NCI-H460 (cell line): Measurements from ENCODE around the gene ADAM23. TPM values are rescaled to one million over a fixed set of nuclear protein-coding genes. Genes with fewer than 3 reads are reported as not detected.

Source experiments
- DNase-seq: peaks from one replicate; pipeline ENCODE4 v3.0.0-alpha.2; 2016; ENCODE audit warnings: low read depth; ENCODE audit errors: extremely low read depth
- total RNA-seq: library from RNA; depleted of rRNA; stranded (reverse); fragments of >200 nt; shearing (Covaris generic); gene quantifications from 2 replicates; pipeline ENCODE4 v1.2.3, GENCODE V29; 2014

ADAM23 gene
- total RNA-seq, 1 experiment from 2014 or later, result 24.6 TPM

GRCh38 chr2:206488623-206489022 is 45.3 kb downstream of the ADAM23 start:
- no peak for DNase-seq

DNA sequence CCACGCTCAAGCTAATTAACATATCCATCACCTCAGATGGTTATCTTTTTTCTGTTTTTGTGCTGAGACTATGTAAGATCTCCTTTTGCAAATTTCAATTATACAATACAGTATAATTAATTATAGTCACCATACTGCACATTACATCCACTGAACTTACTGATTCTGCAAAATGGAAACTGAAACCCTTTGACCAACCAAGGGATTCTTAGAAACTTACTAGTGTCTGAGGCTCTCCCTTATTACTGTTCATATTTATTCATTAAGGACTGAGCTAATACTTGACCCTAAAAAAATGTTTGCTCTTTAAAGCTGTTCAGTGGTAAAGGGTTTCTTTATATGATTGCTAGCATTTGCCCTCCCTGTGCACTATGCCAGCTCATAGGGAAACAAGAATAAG is 50.7 kb downstream of the ADAM23 start:
- DNase-seq, result no peak

GRCh38 chr2:206502729-206503128 is 59.4 kb downstream of the ADAM23 start:
- no peak for DNase-seq

- no peak for DNase-seq
Measured at GRCh38 chr2:206511283-206511682, 68.0 kb downstream of the ADAM23 start.

DNA sequence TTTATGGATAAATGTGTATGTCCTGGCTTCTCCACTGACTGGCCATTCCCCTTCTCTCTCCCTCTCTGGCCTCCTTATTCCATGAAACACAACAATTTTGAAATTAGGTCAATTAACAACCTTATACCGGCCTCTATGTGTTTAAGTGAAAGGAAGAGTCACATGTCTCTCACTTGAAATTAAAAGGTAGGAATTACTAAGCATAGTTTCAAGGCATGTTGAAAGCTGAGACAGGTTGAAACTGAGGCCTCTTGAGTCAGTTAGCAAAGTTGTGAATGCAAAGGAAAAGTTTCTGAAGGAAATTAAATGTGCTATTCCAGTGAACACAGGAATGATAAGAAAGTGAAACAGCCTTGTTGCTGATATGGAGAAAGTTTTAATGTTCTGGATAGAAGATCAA is 69.7 kb downstream of the ADAM23 start:
- no peak for DNase-seq

DNA sequence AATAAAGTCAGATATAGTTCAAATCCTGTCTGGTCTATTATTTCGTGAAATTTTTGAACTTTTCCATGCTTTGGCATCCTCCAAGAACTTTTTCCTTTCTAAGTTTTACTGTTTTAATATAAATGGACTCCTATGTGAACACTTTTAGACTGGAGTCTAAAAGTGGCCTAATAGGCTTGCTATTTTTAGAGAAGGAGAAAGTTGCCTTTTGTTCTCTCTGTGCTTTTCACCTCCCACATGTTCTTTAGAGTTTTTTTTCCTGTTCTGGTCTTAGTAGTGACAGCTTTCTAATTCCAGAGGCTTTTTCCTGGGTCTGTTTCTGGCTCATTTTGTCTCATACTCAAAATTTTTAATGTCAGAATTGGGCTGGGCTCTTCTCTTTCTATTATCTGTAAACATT is 72.2 kb downstream of the ADAM23 start:
- no peak for DNase-seq

DNA sequence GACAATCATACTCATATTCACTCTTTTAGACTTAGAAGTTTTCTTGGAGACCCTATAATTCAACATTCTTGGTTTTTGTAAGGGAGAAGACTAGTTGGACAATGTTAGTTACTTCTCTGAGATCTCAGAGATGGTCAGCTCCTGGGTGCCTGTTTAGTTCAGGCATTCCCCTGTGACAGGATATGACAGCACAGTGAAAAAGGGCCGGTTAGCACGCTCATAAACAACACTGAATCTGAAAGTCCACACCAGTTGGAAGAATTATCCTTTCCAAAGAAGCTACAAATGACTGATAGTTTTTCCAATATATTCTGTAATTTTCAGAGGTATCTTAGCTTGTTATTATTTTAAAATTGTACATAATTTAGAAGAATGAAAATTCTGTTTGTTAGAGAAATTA is 75.7 kb downstream of the ADAM23 start:
- DNase-seq, result no peak

GRCh38 chr2:206520450-206520849 is 77.1 kb downstream of the ADAM23 start:
- no peak for DNase-seq

DNA sequence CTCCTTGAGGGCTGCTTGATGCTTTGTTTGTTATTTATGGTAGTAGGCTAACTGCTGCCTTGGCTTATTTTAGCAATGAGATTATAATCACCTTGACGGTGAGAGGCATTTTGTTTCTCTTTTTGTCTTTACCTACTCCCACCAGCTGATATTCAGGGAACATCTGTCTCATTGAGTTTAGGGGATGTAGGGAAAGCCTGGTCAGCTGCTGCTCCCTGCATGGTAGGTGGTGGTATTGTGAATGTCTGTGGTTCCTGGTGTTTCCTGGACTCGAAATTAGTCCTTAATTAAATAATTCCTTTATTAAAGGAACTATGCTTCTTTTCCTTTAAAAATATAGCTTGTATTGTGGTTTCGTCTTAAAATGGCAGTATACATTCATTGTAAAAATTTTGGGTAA is 77.8 kb downstream of the ADAM23 start:
- DNase-seq, result no peak

GRCh38 chr2:206521612-206522011 is 78.3 kb downstream of the ADAM23 start:
- no peak for DNase-seq

GRCh38 chr2:206526416-206526815 is 83.1 kb downstream of the ADAM23 start:
- no peak for DNase-seq

- no peak for DNase-seq
Measured at GRCh38 chr2:206527153-206527552, 83.8 kb downstream of the ADAM23 start.

- no peak for DNase-seq
Measured at GRCh38 chr2:206530727-206531126, 87.4 kb downstream of the ADAM23 start.

- DNase-seq, result peak; percentile 3
Measured at GRCh38 chr2:206531996-206532543, 88.7 kb downstream of the ADAM23 start.

- no peak for DNase-seq
Measured at GRCh38 chr2:206533977-206534376, 90.6 kb downstream of the ADAM23 start.

- DNase-seq, result no peak
Measured at GRCh38 chr2:206535260-206535986, 92.1 kb downstream of the ADAM23 start.

DNA sequence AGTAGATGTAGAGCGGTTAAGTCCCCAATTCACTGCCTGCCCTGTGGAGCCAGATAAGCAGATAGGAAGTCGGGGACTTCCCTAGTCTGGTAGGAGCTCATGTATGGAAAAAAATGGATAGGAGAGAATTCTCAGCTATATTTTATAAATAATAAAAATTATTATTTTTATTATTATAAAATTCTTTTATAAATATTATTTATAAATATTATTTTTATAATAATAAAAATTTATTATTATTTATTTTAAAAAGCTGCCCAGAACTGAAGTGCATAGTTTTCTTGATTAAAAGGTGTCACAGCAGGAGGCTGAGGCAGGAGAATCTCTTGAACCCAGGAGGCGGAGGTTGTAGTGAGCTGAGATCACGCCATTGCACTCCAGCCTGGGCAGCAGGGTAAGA is 97.4 kb downstream of the ADAM23 start:
- DNase-seq, result no peak

DNA sequence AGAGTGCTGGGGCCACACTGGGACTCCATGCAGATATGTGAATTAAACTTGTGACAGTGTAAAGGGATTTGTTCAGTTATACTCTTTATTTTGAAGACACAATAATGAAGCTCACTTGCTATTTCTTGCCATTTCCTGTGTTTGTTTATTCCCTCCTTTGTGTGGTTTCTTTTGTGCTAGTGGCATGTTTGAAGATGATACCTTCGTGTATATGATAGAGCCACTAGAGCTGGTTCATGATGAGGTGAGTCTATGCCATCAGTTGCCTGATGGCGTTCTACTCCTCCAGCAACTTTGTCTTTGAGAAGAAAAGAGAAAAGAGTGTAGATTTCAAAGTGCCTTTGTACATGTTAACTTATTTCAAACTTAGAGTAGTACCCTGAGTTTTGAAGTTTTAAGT is 99.7 kb downstream of the ADAM23 start:
- no peak for DNase-seq

DNA sequence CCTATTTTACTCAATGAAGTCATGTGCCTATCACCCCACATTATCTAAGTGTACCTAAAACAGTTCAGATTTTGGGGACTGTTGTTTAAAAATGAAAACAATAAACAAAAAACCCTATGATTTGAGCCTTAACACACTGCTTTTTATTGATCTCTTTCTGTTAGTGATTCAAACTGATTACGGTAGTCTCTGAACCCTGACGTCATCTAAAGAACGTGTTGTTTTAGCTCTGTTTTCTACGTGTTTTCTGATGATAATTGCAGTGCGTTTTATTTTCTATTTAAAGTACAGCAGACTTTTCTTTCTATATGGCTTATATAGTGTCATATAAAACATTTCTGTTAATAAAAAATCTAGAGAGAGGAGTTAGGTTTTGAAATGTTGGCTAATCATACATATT is 105.1 kb downstream of the ADAM23 start:
- no peak for DNase-seq

DNA sequence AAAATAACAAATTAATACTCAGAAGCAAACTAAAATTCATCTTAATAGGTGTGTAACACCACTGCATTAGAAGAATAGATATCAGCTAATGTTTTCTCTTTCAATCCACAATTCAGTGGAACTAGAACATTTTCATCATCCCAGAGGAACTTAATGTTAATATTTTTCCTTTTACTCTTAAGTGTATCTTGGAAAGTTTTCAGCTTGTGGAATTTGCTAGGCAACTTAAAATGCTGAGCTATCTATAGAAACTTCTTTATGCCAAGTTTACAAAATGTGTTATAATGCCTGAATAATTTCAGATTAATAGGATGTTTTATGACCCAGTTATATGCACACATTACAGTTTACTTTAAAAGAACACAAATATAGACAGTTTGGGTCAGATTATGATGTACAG is 112.4 kb downstream of the ADAM23 start:
- DNase-seq, result no peak

- peak; percentile 38 for DNase-seq
Measured at GRCh38 chr2:206556357-206556949, 113.1 kb downstream of the ADAM23 start.

GRCh38 chr2:206557321-206557720 is 114.0 kb downstream of the ADAM23 start:
- no peak for DNase-seq
